Measurements from ENCODE around the gene CDK18.
"Not testable (repeated sequence)": the region's sequence is repeated elsewhere in the genome, so short reads cannot be mapped to it uniquely, and the experiment has no call there.

The CDK18 gene

DNA sequence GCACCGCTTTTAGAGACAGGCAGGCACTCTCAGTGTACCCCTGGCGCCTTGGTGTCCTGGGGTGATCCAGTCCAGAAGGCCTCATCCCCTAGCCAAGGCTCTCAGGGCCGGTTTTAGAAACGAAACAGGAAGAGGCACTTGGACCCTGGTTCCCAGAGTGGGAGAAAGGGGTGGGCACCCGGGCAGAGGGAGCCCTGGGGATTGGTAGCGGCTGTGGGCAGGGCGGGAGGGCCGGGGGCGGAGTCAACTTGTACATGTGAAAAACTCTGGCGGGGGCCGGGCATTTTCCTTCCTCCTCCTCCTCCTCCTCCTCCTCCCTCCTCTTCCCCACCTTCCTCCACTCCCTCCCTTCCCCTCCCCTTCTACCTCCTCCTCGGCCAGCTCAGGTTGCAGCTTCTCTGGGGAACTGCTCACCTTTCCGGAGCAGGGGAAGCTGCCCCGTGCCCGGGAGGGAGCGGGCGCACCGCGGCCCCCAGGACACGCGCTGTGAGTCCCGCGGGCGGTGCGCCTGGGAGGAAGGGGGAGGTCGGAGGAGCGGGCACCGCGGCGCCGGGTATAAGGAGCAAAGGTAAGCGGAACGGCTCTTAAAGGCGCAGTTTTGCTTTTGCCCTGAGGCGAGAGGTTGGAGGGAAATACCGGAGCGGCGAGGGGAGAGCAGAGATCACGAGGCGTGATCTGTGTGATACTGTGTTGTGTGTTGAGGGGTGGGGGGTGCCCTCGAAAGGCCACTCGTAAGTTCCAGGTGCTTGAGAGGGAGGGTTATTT lies at the start of gene CDK18:
Gene CDK18 (plus strand): TSS at position 359 of the 765 bp plus-strand sequence. CDS start 18,499 bp downstream, outside the sequence.
- DNase-seq (ENCODE audit: low spot score): peak; percentile 54

DNA sequence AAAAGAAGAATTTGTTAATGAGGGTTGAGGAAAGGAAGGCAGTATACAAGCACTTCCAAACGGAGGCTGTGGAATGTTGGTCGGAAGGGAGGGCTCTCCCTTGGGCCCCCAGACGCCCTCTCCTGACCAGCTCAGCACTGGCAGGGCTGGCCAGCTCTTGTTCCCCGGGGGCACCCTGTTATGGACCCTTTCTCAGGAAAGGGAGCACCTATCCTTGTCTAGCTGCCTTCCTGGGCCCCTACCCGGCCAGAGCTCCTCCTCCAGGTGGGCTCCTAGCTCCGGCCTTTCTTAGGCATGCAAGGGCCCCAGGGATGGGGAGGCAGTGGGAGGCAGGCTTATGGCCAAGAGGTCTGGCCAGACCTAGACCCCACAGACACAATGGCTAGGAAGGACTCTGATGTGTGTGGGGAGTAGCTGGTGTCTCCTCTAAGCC lies 49.5 kb upstream of the CDK18 start:
- DNase-seq (ENCODE audit: low spot score): no peak

GRCh38 chr1:205455581-205456382 lies 48.7 kb upstream of the CDK18 start, which contains the start of gene BLACAT1:
Gene BLACAT1 (minus strand): TSS chr1:205456045.
- DNase-seq (ENCODE audit: low spot score): no peak

DNA sequence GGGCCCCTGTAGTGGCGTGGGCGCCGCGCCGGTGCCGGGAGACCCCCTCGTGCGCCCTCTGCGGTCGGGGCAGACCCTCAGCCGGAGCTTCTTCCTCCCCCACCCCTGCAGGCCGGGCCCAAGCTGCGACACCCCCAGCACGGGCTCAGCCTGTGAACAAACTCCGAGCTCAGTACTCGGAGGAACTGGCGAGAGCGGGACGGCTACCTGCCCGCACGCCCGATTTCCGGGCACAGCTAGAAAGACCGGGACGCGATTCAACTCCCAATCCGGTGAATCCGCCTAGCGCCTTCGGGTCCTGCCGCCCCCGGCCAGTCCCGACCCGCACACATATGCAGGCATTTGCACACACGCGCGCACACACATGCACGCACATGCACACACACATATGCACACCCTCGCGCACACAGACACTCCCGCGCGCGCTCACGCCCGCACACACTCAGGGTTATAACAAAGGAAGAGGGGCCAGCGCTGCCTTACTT lies 48.0 kb upstream of the CDK18 start:
- no peak for DNase-seq (ENCODE audit: low spot score)

DNA sequence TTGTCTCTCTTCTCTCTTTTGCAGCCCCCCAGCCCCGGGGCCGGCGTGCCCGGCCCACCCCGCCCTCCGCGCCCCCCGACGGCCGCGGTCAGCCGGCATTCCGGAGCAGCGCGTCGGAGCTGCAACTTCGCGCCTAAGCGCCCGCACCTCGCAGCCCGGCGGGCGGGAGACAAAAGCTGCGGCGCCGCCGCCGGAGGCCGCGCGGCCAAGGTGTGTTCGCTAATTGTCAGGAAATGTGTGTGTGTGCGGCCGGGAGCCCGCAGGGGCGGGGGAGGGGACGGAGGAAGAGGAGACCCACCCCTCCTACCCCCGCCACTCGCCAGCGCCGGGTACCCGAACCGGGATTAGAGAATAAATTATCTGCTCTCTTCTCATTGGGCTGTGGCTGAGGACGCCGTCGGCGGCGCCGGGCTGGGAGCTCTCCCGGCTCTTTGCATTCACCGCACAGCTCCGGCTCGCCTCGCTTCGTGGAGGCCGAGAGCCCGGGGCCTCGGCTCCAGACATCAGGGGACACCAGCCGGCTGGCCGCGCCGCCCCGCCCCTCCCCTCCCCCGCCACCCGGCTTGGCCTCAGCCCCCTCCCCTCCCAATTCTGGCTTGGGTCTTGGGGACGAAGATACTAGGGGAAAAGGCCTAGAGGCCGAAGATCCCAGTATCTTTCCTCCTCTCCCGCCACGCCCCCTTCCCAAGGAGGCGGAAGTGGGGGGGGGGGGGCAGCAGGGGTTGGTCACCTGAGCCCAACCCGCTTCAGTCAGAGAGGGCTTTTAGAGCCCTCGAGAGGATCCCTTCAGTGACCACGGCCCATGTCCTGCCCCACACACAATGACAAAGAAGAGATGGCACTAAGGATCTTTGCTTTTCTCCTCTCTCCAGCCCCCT lies 47.4 kb upstream of the CDK18 start:
- no peak for DNase-seq (ENCODE audit: low spot score)

DNA sequence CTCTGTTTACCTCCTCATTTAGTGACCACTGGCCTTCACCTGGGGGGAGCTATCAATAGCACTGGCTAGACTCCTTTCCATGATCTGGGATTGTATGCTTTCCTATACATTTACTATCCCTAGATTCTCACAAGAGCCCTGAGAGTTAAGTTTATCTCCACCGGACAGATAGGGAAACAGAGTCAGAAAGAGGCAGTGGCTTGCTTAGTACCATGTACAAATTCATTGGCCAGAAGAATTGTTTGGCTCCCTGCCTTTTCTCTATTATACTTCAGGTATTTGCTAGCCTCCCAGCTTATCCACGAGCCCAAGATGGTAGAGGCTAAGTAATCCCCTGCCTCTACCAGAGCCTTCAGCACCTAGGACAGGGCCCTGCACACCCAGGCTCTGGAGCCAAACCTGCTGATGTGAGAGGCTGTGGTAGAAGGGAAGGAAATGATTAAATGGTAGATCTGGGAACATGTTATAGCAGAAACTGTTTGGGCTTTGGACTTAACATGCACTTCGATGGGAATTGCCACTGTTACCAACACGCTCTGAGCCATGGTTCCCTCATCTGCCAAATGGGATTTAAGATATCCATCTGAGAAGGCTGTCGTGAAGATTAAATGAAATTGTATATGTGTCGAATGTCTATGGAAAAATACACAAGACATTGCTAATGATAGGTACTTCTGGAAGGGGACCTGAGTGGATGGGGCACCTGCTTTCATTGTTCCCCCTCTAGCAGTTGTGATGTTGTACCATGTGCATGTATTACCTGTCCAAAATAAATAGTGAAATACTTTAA lies 45.5 kb upstream of the CDK18 start:
- no peak for DNase-seq (ENCODE audit: low spot score)

DNA sequence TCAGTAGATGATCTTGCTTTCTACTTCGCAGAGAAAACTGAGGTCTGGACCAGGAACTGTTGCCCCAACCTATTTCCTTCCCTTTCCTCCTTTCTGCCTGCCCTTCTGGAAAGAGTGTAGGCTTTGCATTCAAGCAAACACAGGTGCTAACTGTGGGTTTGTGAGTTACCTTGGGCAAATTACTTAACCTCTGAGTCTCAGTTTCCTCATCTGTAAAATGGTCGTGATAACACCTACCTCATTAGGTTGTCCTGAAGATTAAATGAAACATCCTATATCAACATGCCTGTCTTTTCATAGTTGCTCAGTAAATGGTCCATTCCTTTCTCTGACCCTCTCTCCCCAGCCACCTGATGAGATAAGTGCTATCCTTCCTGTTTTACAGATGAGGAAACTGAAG lies 39.1 kb upstream of the CDK18 start:
- no peak for DNase-seq (ENCODE audit: low spot score)

- no peak for DNase-seq (ENCODE audit: low spot score)
Measured at GRCh38 chr1:205466595-205467220, 37.8 kb upstream of the CDK18 start.

DNA sequence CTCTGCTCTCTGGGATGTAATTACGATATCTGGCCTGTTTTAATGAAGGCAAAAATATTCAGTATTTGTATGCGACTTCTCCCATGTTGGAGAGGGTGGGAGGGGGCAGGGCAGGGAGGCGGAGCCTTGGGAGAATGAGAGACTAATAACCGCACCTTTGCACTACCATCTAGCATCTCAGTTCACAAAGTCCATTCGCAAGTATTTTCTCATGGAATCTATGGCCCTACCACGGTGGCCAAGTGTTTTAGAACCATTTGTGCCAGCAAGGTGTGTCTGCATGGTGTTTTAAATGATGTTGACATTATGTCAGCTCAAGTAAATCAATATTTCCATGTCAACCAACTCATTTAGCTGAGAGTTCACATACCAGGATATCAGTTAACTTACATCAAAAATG lies 34.3 kb upstream of the CDK18 start:
- DNase-seq (ENCODE audit: low spot score): no peak

- DNase-seq (ENCODE audit: low spot score): no peak
Measured at GRCh38 chr1:205472737-205473441, 31.6 kb upstream of the CDK18 start.

- DNase-seq (ENCODE audit: low spot score): no peak
Measured at GRCh38 chr1:205473475-205473874, 31.0 kb upstream of the CDK18 start.

DNA sequence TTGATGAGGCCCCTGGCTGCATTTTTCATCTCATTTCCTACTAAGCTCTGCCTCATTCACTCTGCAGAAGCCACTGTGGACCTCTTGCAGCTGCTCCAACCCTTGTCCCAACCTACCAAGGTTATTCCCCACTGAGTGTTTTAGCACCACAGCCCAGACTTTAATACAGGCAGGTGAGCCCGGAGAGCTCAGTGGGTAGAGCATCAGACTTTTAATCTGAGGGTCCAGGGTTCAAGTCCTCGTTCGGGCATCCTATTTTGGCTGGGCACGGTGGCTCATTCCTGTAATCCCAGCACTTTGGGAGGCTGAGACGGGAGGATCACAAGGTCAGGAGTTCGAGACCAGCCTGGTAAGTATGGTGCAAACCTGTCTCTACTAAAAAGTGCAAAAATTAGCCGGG lies 30.5 kb upstream of the CDK18 start:
- DNase-seq (ENCODE audit: low spot score): no peak

DNA sequence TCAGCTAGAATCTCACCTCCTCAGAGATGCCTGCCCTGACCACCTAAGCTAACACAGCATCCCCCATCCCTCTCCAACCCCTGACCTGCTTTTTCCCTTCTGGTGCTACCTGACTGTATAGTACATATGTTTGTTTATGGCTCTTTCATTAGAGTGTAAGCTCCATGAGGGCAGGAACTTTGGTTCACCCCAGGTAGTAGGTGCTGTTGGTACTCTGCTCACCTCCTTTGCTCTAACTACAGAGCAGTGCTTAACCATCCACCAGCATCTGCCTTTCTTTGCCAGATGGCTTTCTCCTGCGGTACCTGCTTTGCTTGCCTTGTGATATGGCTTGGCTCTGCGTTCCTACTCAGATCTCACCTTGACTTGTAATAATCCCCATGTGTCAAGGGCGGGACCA lies 29.9 kb upstream of the CDK18 start:
- DNase-seq (ENCODE audit: low spot score): no peak

DNA sequence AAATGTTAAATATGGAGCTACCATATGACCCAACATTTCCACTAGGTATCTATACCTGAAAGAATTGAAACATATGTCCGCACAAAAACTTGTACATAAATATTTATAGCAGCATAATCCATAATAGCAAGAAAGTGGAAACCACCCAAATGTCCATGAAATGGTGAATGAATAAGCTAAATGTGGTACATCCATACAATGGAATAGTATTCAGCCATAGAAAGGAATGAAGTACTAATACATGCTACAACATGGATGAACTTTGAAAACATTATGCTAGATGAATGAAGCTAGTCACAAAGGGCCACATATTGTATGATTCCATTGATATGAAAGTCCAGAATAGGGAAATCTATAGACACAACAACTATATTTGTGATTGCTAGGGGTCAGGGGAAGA lies 28.6 kb upstream of the CDK18 start:
- DNase-seq (ENCODE audit: low spot score): no peak

DNA sequence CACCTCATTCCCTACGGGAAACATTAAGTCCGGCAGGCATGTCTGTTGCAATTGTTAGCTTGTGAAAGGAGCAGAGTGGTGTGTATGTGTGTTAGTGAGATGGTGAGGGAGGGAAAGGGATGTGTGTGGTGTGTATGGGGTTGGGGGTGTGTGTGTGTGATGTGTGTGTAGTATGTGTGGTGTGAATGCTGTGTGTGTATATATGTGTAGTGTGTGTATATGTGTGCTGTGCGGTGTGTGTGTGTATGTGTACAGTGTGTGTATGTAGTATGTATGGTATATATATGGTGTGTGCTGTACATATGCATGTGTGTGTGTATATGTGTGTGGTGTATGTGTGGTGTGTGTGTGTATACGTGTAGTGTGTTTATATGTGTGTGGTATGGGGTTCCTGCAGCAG lies 27.8 kb upstream of the CDK18 start:
- DNase-seq (ENCODE audit: low spot score): no peak

GRCh38 chr1:205477121-205477758 lies 27.2 kb upstream of the CDK18 start:
- no peak for DNase-seq (ENCODE audit: low spot score)

GRCh38 chr1:205477759-205478247 lies 26.7 kb upstream of the CDK18 start:
- no peak for DNase-seq (ENCODE audit: low spot score)

DNA sequence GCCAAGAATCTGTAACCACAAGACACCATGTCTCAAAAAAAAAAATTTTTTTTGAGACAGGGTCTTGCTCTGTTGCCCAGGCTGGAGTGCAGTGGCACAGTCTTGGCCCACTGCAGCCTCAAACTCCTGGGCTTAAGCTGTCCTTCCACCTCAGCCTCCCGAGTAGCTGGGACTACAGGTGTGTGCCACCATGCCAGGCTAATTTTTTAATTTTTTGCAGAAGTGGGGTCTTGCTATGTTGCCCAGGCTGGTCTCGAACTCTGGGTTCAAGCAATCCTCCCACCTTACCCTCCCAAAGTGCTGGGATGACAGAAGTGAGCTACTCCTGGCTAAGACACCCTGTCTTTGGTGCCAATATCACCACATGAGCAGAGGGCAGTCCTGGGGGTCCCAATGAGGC lies 25.5 kb upstream of the CDK18 start:
- DNase-seq (ENCODE audit: low spot score): not testable (repeated sequence)

GRCh38 chr1:205480349-205480985 lies 24.0 kb upstream of the CDK18 start:
- DNase-seq (ENCODE audit: low spot score): no peak
